Fibroblast of villous mesenchyme (primary cell): ENCODE data around the gene MUC2. TPM values are rescaled to one million over a fixed set of nuclear protein-coding genes. Genes with fewer than 3 reads are reported as not detected.

Source experiments
- DNase-seq: peaks from one replicate; pipeline ENCODE4 v3.0.0-alpha.2; 2010; ENCODE audit warnings: low read depth
- H3K4me3 ChIP-seq: 2 replicates; pipeline ENCODE4 v1.5.1; 2011; ENCODE audit warnings: low read depth, mild to moderate bottlenecking, low read length
- CTCF ChIP-seq: IDR thresholded peaks from 2 replicates; pipeline ENCODE4 v1.5.1; 2012; ENCODE audit warnings: low read depth, mild to moderate bottlenecking, low read length; ENCODE audit not compliant: insufficient read depth
- total RNA-seq: library from RNA; depleted of rRNA; stranded (reverse); fragments of >200 nt; gene quantifications from 2 replicates; pipeline ENCODE4 v1.2.3, GENCODE V29; 2012

MUC2 gene
- total RNA-seq, 1 donor: not detected

- H3K4me3 ChIP-seq: no peak overlapping the region
- DNase-seq: no peak
- TF ChIP-seq CTCF: no peak
Observed at GRCh38 chr11:1108246-1108900, 33.7 kb downstream of the MUC2 start.

GRCh38 chr11:1109101-1109917, 34.6 kb downstream of the MUC2 start:
- no peak overlapping the region for H3K4me3 ChIP-seq
- no peak for DNase-seq
- no peak for TF ChIP-seq CTCF

GRCh38 chr11:1109918-1110705, 35.4 kb downstream of the MUC2 start:
- TF ChIP-seq CTCF: no peak
- DNase-seq: no peak
- no peak overlapping the region for H3K4me3 ChIP-seq

- TF ChIP-seq CTCF: no peak
- DNase-seq: no peak
- H3K4me3 ChIP-seq: no peak overlapping the region
Observed at GRCh38 chr11:1111545-1112212, 37.0 kb downstream of the MUC2 start.

- no peak for TF ChIP-seq CTCF
- no peak for DNase-seq
Observed at GRCh38 chr11:1112351-1113191, 37.9 kb downstream of the MUC2 start.

More at GRCh38 chr11:1112351-1113191, 37.9 kb downstream of the MUC2 start:
- no peak overlapping the region for H3K4me3 ChIP-seq
